IMR-90 (cell line): Measurements from ENCODE around the gene ARHGEF37. TPM values are rescaled to one million over a fixed set of nuclear protein-coding genes. Genes with fewer than 3 reads are reported as not detected.
A peak's percentile ranks its signal among the peaks of the same experiment; 100 is the strongest.

Experiments
- ATAC-seq: fragments of 200-7000 bp; cut with Tn5 transposase; 2 replicates; pipeline ENCODE4 v1.9.1; 2020; ENCODE audit warnings: low read depth, mild to moderate bottlenecking, moderate library complexity
- BruUV-seq: library from RNA; stranded (reverse); fragments of 400-500 nt; replicated peaks from 2 replicates; lab custom pipeline; 2021; lab: Mats Ljungman, UMichigan
- CTCF ChIA-PET: fragments of 300-600 bp; formaldehyde crosslinking; extraction: SDS; loops from one replicate; lab custom pipeline; 2021; ENCODE audit warnings: antibody characterized with exemption; lab: Yijun Ruan, JAX
- POLR2A ChIA-PET: fragments of 300-600 bp; sonication (Branson Sonifier 250); formaldehyde crosslinking; loops from one replicate; lab custom pipeline; 2022; ENCODE audit warnings: antibody characterized with exemption; ENCODE audit not compliant: unreplicated experiment; lab: Charles Lee
- DNase-seq: peaks from one replicate; pipeline ENCODE4 v3.0.0; 2013
- H2AFZ ChIP-seq: replicated peaks from 2 replicates; pipeline ENCODE3; 2013; ENCODE audit warnings: low read length, mild to moderate bottlenecking; ENCODE audit not compliant: poor library complexity
- H2AK5ac ChIP-seq: 2 replicates; pipeline ENCODE4 v1.6.1; 2013; ENCODE audit warnings: low read depth, low read length, inconsistent platforms
- H2AK9ac ChIP-seq: replicated peaks from 2 replicates; pipeline ENCODE3; 2013; ENCODE audit warnings: mild to moderate bottlenecking, low read depth, low read length, moderate library complexity; ENCODE audit not compliant: poor library complexity
- H2BK120ac ChIP-seq: 2 replicates; pipeline ENCODE4 v1.6.1; 2013; ENCODE audit warnings: low read depth, low read length, inconsistent platforms
- H2BK15ac ChIP-seq: 3 replicates; pipeline ENCODE4 v1.6.1; 2013; ENCODE audit warnings: low read depth, low read length, inconsistent platforms
- H2BK20ac ChIP-seq: 2 replicates; pipeline ENCODE4 v1.6.1; 2013; ENCODE audit warnings: low read depth, mild to moderate bottlenecking, inconsistent platforms, low read length, moderate library complexity
- H2BK5ac ChIP-seq: 2 replicates; pipeline ENCODE4 v1.6.1; 2013; ENCODE audit warnings: mild to moderate bottlenecking, low read depth, low read length, inconsistent platforms; ENCODE audit not compliant: poor library complexity, severe bottlenecking
- H3K14ac ChIP-seq: replicated peaks from 2 replicates; pipeline ENCODE4 v1.6.1; 2013; ENCODE audit warnings: low read depth, low read length, inconsistent platforms
- H3K18ac ChIP-seq: 2 replicates; pipeline ENCODE4 v1.6.1; 2013; ENCODE audit warnings: low read depth, low read length, control low read depth
- H3K23ac ChIP-seq: 2 replicates; pipeline ENCODE4 v1.6.1; 2013; ENCODE audit warnings: low read depth, low read length, inconsistent platforms
- H3K27ac ChIP-seq: 2 replicates; pipeline ENCODE4 v1.5.1; 2013; ENCODE audit warnings: mild to moderate bottlenecking, control low read depth, low read length; ENCODE audit not compliant: insufficient read depth
- H3K27me3 ChIP-seq: 2 replicates; pipeline ENCODE4 v1.6.1; 2013; ENCODE audit warnings: low read length; ENCODE audit not compliant: control insufficient read depth, insufficient read depth
- H3K36me3 ChIP-seq: 2 replicates; pipeline ENCODE4 v1.6.1; 2013; ENCODE audit warnings: low read length, mixed read lengths; ENCODE audit not compliant: control insufficient read depth, insufficient read depth
- H3K4ac ChIP-seq: 2 replicates; pipeline ENCODE4 v1.6.1; 2013; ENCODE audit warnings: low read depth, low read length, inconsistent platforms
- H3K4me1 ChIP-seq: 2 replicates; pipeline ENCODE4 v1.6.1; 2013; ENCODE audit warnings: low read length, mixed read lengths; ENCODE audit not compliant: control insufficient read depth, insufficient read depth
- H3K4me2 ChIP-seq: 2 replicates; pipeline ENCODE4 v1.6.1; 2013; ENCODE audit warnings: low read depth, mild to moderate bottlenecking, control low read depth, low read length, moderate library complexity
- H3K4me3 ChIP-seq: 2 replicates; pipeline ENCODE4 v1.5.1; 2013; ENCODE audit warnings: low read depth, mild to moderate bottlenecking, control low read depth, low read length, moderate library complexity; ENCODE audit not compliant: insufficient read depth
- H3K56ac ChIP-seq: 2 replicates; pipeline ENCODE4 v1.6.1; 2013; ENCODE audit warnings: low read length, inconsistent platforms; ENCODE audit not compliant: insufficient read depth; ENCODE audit errors: extremely low read depth
- H3K79me1 ChIP-seq, 2 experiments: 2 replicates each; pipeline ENCODE4 v1.6.1; 2013; ENCODE audit warnings: low read length in 2 of 2, inconsistent platforms in 1 of 2, low read depth in 1 of 2
- H3K9ac ChIP-seq: 2 replicates; pipeline ENCODE4 v1.6.1; 2013; ENCODE audit warnings: low read depth, low read length, control low read depth
- H3K9me1 ChIP-seq: 2 replicates; pipeline ENCODE4 v1.6.1; 2013; ENCODE audit warnings: low read length, inconsistent platforms; ENCODE audit not compliant: insufficient read depth
- H3K9me3 ChIP-seq: 2 replicates; pipeline ENCODE4 v1.6.1; 2013; ENCODE audit warnings: low read length; ENCODE audit not compliant: control insufficient read depth, insufficient read depth
- H4K20me1 ChIP-seq: 2 replicates; pipeline ENCODE4 v1.6.1; 2013; ENCODE audit warnings: low read length, inconsistent platforms; ENCODE audit not compliant: insufficient read depth
- H4K5ac ChIP-seq: 2 replicates; pipeline ENCODE4 v1.6.1; 2013; ENCODE audit warnings: mild to moderate bottlenecking, low read depth, low read length, control low read depth
- H4K8ac ChIP-seq, 2 experiments: 2 replicates each; pipeline ENCODE4 v1.6.1; 2013; ENCODE audit warnings: low read depth in 2 of 2, low read length in 2 of 2, control low read depth in 1 of 2, inconsistent platforms in 1 of 2
- H4K91ac ChIP-seq: 2 replicates; pipeline ENCODE4 v1.6.1; 2013; ENCODE audit warnings: low read depth, low read length, inconsistent platforms; ENCODE audit not compliant: insufficient read depth
- BHLHE40 ChIP-seq: fragments of 150-350 bp; IDR thresholded peaks from 2 replicates; pipeline ENCODE4 v1.6.1; 2016; ENCODE audit warnings: mild to moderate bottlenecking, low read depth, low read length
- CEBPB ChIP-seq: IDR thresholded peaks from 2 replicates; pipeline ENCODE4 v1.6.1; 2012; ENCODE audit warnings: low read depth, low read length, improper control_type of control experiment
- CHD1 ChIP-seq: IDR thresholded peaks from 2 replicates; pipeline ENCODE4 v1.6.1; 2012; ENCODE audit warnings: low read depth, low read length, improper control_type of control experiment
- CTCF ChIP-seq: conservative IDR thresholded peaks from 2 replicates; pipeline ENCODE4 v1.5.1; 2012; ENCODE audit warnings: mild to moderate bottlenecking, low read depth, low read length, improper control_type of control experiment
- FOS ChIP-seq: fragments of 150-350 bp; IDR thresholded peaks from 2 replicates; pipeline ENCODE4 v1.6.1; 2016; ENCODE audit warnings: low read depth, low read length
- MAFK ChIP-seq: IDR thresholded peaks from 2 replicates; pipeline ENCODE4 v1.6.1; 2012; ENCODE audit warnings: low read depth, low read length, improper control_type of control experiment
- MAZ ChIP-seq: IDR thresholded peaks from 2 replicates; pipeline ENCODE4 v1.6.1; 2012; ENCODE audit warnings: low read depth, mild to moderate bottlenecking, low read length, improper control_type of control experiment, moderate library complexity, borderline replicate concordance
- MXI1 ChIP-seq: IDR thresholded peaks from 2 replicates; pipeline ENCODE4 v1.6.1; 2012; ENCODE audit warnings: low read depth, mild to moderate bottlenecking, low read length, moderate library complexity, borderline replicate concordance
- NFE2L2 ChIP-seq: fragments of 150-350 bp; IDR thresholded peaks from 2 replicates; pipeline ENCODE4 v1.6.1; 2016; ENCODE audit warnings: low read depth, mild to moderate bottlenecking, low read length
- POLR2A ChIP-seq: IDR thresholded peaks from 2 replicates; pipeline ENCODE4 v1.6.1; 2012; ENCODE audit warnings: mild to moderate bottlenecking, low read depth, low read length
- RAD21 ChIP-seq: IDR thresholded peaks from 2 replicates; pipeline ENCODE4 v1.6.1; 2012; ENCODE audit warnings: low read length, improper control_type of control experiment
- RCOR1 ChIP-seq: IDR thresholded peaks from 2 replicates; pipeline ENCODE4 v1.6.1; 2012; ENCODE audit warnings: mild to moderate bottlenecking, low read length, improper control_type of control experiment; ENCODE audit not compliant: insufficient replicate concordance
- RFX5 ChIP-seq: IDR thresholded peaks from 2 replicates; pipeline ENCODE4 v1.8.0; 2012; ENCODE audit warnings: low read depth, mild to moderate bottlenecking, low read length, moderate library complexity
- SMC3 ChIP-seq: fragments of 150-350 bp; IDR thresholded peaks from 2 replicates; pipeline ENCODE4 v1.6.1; 2016; ENCODE audit warnings: low read depth, mild to moderate bottlenecking, antibody characterized with exemption, low read length, moderate library complexity
- USF2 ChIP-seq: fragments of 150-350 bp; IDR thresholded peaks from 2 replicates; pipeline ENCODE4 v1.6.1; 2017; ENCODE audit warnings: mild to moderate bottlenecking, antibody characterized with exemption, low read length, low read depth
- WGBS, 2 experiments: methylation state at CpG; one replicate each; pipeline versions ENCODE4 v1.1.5 to v1.1.7; 2013; ENCODE audit warnings: missing lambda C conversion rate in 2 of 2; ENCODE audit not compliant: insufficient read length in 1 of 2; ENCODE audit errors: extremely low coverage in 2 of 2; 5-methylcytosine and 5-hydroxymethylcytosine counted together
- dilution Hi-C: fragments of 300-500 bp; cut with HindIII; formaldehyde crosslinking; loops from one replicate; pipeline ENCODE4 v1.14.3; 2018; ENCODE audit warnings: low sequenced_read_pairs; ENCODE audit not compliant: unreplicated experiment
- in situ Hi-C: fragments of 300-500 bp; cut with MboI; formaldehyde crosslinking; loops from 3 replicates; pipeline ENCODE4 v1.14.3; 2019; ENCODE audit warnings: low sequenced_read_pairs, inconsistent platforms, mixed read lengths
- intact Hi-C: fragments of 100-400 bp; cut with micrococcal nuclease; formaldehyde crosslinking; loops from 2 replicates; pipeline ENCODE4 v1.10.0; 2022
- polyA plus RNA-seq, 3 experiments: library from polyadenylated mRNA; depleted of rRNA; stranded (reverse); fragments of >200 nt; gene quantifications; 2 replicates each; pipeline ENCODE4 v1.2.3, GENCODE V29; 2012; ENCODE audit warnings: low replicate concordance in 1 of 3
- total RNA-seq: library from RNA; depleted of rRNA; stranded (reverse); fragments of >200 nt; gene quantifications from 2 replicates; pipeline ENCODE4 v1.2.3, GENCODE V29; 2012
- TF ChIP-seq, protein P1 (sequence below): fragments of 150-350 bp; IDR thresholded peaks from 2 replicates; pipeline ENCODE4 v1.6.1; 2016; ENCODE audit warnings: low read depth, mild to moderate bottlenecking, low read length, moderate library complexity, borderline replicate concordance

The ARHGEF37 gene
- total and polyA plus RNA-seq, 2 of the 4 experiments (the other 2 are of a cell fraction) = 0.39 to 0.54 TPM

- H3K18ac ChIP-seq = no peak overlapping the region
- H3K4ac ChIP-seq = no peak overlapping the region
- TF ChIP-seq CTCF (no peak), CEBPB (no peak), BHLHE40 (no peak), RFX5 (no peak), USF2 (no peak), MAFK (no peak), CHD1 (no peak), RAD21 (no peak), NFE2L2 (no peak), SMC3 (no peak), RCOR1 (no peak), POLR2A (no peak), FOS (no peak), MAZ (no peak), MXI1 (no peak)
- TF ChIP-seq, protein P1, sequence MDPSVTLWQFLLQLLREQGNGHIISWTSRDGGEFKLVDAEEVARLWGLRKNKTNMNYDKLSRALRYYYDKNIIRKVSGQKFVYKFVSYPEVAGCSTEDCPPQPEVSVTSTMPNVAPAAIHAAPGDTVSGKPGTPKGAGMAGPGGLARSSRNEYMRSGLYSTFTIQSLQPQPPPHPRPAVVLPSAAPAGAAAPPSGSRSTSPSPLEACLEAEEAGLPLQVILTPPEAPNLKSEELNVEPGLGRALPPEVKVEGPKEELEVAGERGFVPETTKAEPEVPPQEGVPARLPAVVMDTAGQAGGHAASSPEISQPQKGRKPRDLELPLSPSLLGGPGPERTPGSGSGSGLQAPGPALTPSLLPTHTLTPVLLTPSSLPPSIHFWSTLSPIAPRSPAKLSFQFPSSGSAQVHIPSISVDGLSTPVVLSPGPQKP = no peak
- no peak overlapping the region for H4K8ac ChIP-seq
- H4K20me1 ChIP-seq = peaks cover 98% of the 10 kb centered on the region
- H3K27ac ChIP-seq = no peak overlapping the region
- H3K4me3 ChIP-seq = no peak overlapping the region
- peaks cover 12% of the 10 kb centered on the region for H3K4me1 ChIP-seq
- no peak overlapping the region for H2BK120ac ChIP-seq
- H2BK5ac ChIP-seq = peak overlapping the region; percentile 4
- ChIA-PET CTCF (no interaction called here), POLR2A (no interaction called here)
- H3K9ac ChIP-seq = no peak overlapping the region
- no peak overlapping the region for H2BK20ac ChIP-seq
- H2BK15ac ChIP-seq = no peak overlapping the region
- H3K14ac ChIP-seq = no peak overlapping the region
- H3K9me3 ChIP-seq = no peaks in the 10 kb centered on the region
- no peak overlapping the region for H4K91ac ChIP-seq
- H3K36me3 ChIP-seq = peaks cover 38% of the 10 kb centered on the region
- H2AK5ac ChIP-seq = no peak overlapping the region
- TSS peak; percentile 2 for BruUV-seq
- peaks cover 0 to 13% of the 10 kb centered on the region in 2 experiments; a peak in 2 of 4 replicates for H3K79me1 ChIP-seq
- H3K23ac ChIP-seq = no peak overlapping the region
- H3K4me2 ChIP-seq = peak overlapping the region; percentile 17; the same call in 1 of the 2 replicates
- ATAC-seq (no peak), DNase-seq (no peak)
- dilution Hi-C loops (no loop called here), in situ Hi-C loops (no loop called here), intact Hi-C loops (no loop called here)
- no peaks in the 10 kb centered on the region for H3K27me3 ChIP-seq
- H4K5ac ChIP-seq = no peak overlapping the region
- peaks cover 8% of the 10 kb centered on the region for H3K9me1 ChIP-seq
- no peak overlapping the region for H2AFZ ChIP-seq
- H3K56ac ChIP-seq = no peak overlapping the region
- WGBS, 2 experiments = no CpG with 5 or more reads among the region's 3 CpGs
- no peak overlapping the region for H2AK9ac ChIP-seq
Measured at GRCh38 chr5:149540089-149540488, 41.2 kb upstream of the ARHGEF37 start.
